Gastroesophageal sphincter (tissue), 4 donors: ENCODE data around the gene UQCRFS1. TPM values are rescaled to one million over a fixed set of nuclear protein-coding genes. Genes with fewer than 3 reads are reported as not detected.

Experiments
- ATAC-seq: fragments of 150-250 bp; one replicate; pipeline ENCODE4 v1.9.1; 2016; ENCODE audit warnings: mild to moderate bottlenecking, moderate library complexity
- H3K27ac ChIP-seq, 4 donors: fragments of 200-600 bp; sonication (generic) in 3 of 4; 1 replicate in 3 of 4; 2 replicates in 1 of 4; pipeline ENCODE4 v1.5.1; 2016 to 2019
- H3K27me3 ChIP-seq: fragments of 200-600 bp; sonication (generic); one replicate; pipeline ENCODE4 v1.5.1; 2019
- H3K36me3 ChIP-seq, 2 donors: fragments of 200-600 bp; sonication (generic); one replicate each; pipeline ENCODE4 v1.5.1; 2019; ENCODE audit warnings: control low read depth in 1 of 2
- H3K4me1 ChIP-seq, 3 donors: fragments of 200-600 bp; sonication (generic); 1 replicate in 2 of 3; 2 replicates in 1 of 3; pipeline ENCODE4 v1.5.1; 2016 to 2019; ENCODE audit warnings: control low read depth in 2 of 3
- H3K4me3 ChIP-seq, 2 donors: fragments of 200-600 bp; sonication (generic); one replicate each; pipeline ENCODE4 v1.5.1; 2019; ENCODE audit warnings: mild to moderate bottlenecking in 1 of 2, moderate library complexity in 1 of 2
- H3K9me3 ChIP-seq, 3 donors: fragments of 200-600 bp; sonication (generic); one replicate each; pipeline ENCODE4 v1.5.1; 2017 to 2019; ENCODE audit warnings: control low read depth in 2 of 3
- CTCF ChIP-seq, 4 experiments: fragments of 200-600 bp in 2 of 4; fragments of 450-650 bp in 2 of 4; sonication (generic) in 1 of 4; IDR thresholded peaks; one replicate each; pipeline ENCODE4 v1.5.1; 2017 to 2019; ENCODE audit warnings: antibody characterized with exemption in 4 of 4, mild to moderate bottlenecking in 2 of 4, moderate library complexity in 2 of 4
- EP300 ChIP-seq: sonication (generic); formaldehyde crosslinking; IDR thresholded peaks from one replicate; pipeline ENCODE4 v1.6.1; 2017; ENCODE audit warnings: antibody characterized with exemption, mild to moderate bottlenecking
- POLR2A ChIP-seq, 2 donors: fragments of 450-650 bp; IDR thresholded peaks; one replicate each; pipeline ENCODE4 v1.6.1; 2017; ENCODE audit warnings: antibody characterized with exemption in 2 of 2, mild to moderate bottlenecking in 2 of 2, moderate library complexity in 1 of 2
- POLR2AphosphoS5 ChIP-seq: sonication (generic); formaldehyde crosslinking; IDR thresholded peaks from one replicate; pipeline ENCODE4 v1.6.1; 2017; ENCODE audit warnings: antibody characterized with exemption
- WGBS, 2 donors: methylation state at CpG; one replicate each; pipeline ENCODE4 v1.1.5; 2018; ENCODE audit warnings: low coverage in 1 of 2; 5-methylcytosine and 5-hydroxymethylcytosine counted together
- total RNA-seq, 4 donors: library from RNA; depleted of rRNA; stranded (reverse); fragments of >200 nt; gene quantifications; one replicate each; pipeline ENCODE4 v1.1.0, GENCODE V29; 2016

UQCRFS1 gene
- total RNA-seq, 4 donors from 2014 or later = 34.7 to 40.6 (median 37.7) TPM

GRCh38 chr19:29191005-29191404 lies 21.9 kb downstream of the UQCRFS1 start:
- Histone ChIP-seq H3K27me3 (peaks cover 3% of the 10 kb centered on the region), H3K36me3 (no peaks in the 10 kb centered on the region), H3K4me1 (no peaks in the 10 kb centered on the region), H3K4me3 (no peak overlapping the region), H3K27ac (no peak overlapping the region), H3K9me3 (no peaks in the 10 kb centered on the region)
- WGBS, 2 donors = 82 to 100% methylated on average over 1 to 4 of the region's 8 CpGs
- TF ChIP-seq POLR2A (IDR thresholded peaks at IDR 0.05) = no peak
- TF ChIP-seq POLR2AphosphoS5 = no peak
- TF ChIP-seq CTCF (IDR thresholded peaks at IDR 0.05) = no peak
- no peak for TF ChIP-seq EP300
- no peak for ATAC-seq

- ATAC-seq = peak; percentile 65
- Histone ChIP-seq H3K9me3 (no peaks in the 10 kb centered on the region), H3K27me3 (peaks cover 8% of the 10 kb centered on the region), H3K27ac (no peak overlapping the region), H3K36me3 (no peaks in the 10 kb centered on the region), H3K4me3 (no peak overlapping the region), H3K4me1 (no peaks in the 10 kb centered on the region)
- TF ChIP-seq POLR2AphosphoS5 (peak; percentile 23), EP300 (no peak), CTCF (IDR thresholded peaks at IDR 0.05) (no peak)
- WGBS, 2 donors = 57 to 67% methylated on average over 5 of the region's 6 CpGs
These were observed 24.0 kb downstream of the UQCRFS1 start for GRCh38 chr19:29189033-29189360.

- WGBS, 2 donors = 27 to 61% methylated on average over 5 to 7 of the region's 10 CpGs
- H3K4me3 ChIP-seq = no peak overlapping the region
- TF ChIP-seq POLR2AphosphoS5 = no peak
- no peak for TF ChIP-seq EP300
- TF ChIP-seq CTCF (IDR thresholded peaks at IDR 0.05) = no peak
- no peak for TF ChIP-seq POLR2A (IDR thresholded peaks at IDR 0.05)
- H3K36me3 ChIP-seq = no peaks in the 10 kb centered on the region
- no peak for ATAC-seq
- no peaks in the 10 kb centered on the region for H3K4me1 ChIP-seq
- no peak overlapping the region for H3K27ac ChIP-seq
- H3K27me3 ChIP-seq = peaks cover 11% of the 10 kb centered on the region
- no peaks in the 10 kb centered on the region for H3K9me3 ChIP-seq
These were observed 24.5 kb downstream of the UQCRFS1 start for GRCh38 chr19:29188289-29189032.

GRCh38 chr19:29187676-29188075 lies 25.3 kb downstream of the UQCRFS1 start:
- no peaks in the 10 kb centered on the region for H3K36me3 ChIP-seq
- TF ChIP-seq CTCF (IDR thresholded peaks at IDR 0.05) (no peak), EP300 (no peak), POLR2A (IDR thresholded peaks at IDR 0.05) (no peak), POLR2AphosphoS5 (no peak)
- peaks cover 11% of the 10 kb centered on the region for H3K27me3 ChIP-seq
- no peak overlapping the region for H3K27ac ChIP-seq
- 60 to 62% methylated on average over 2 to 5 of the region's 6 CpGs for WGBS, 2 donors
- H3K4me1 ChIP-seq = no peaks in the 10 kb centered on the region
- no peak for ATAC-seq
- H3K4me3 ChIP-seq = no peak overlapping the region
- no peaks in the 10 kb centered on the region for H3K9me3 ChIP-seq

- no peaks in the 10 kb centered on the region for H3K36me3 ChIP-seq
- TF ChIP-seq POLR2A (IDR thresholded peaks at IDR 0.05) (no peak), POLR2AphosphoS5 (no peak), EP300 (no peak), CTCF (IDR thresholded peaks at IDR 0.05) (no peak)
- no peaks in the 10 kb centered on the region for H3K9me3 ChIP-seq
- H3K27me3 ChIP-seq = peaks cover 11% of the 10 kb centered on the region
- H3K27ac ChIP-seq = no peak overlapping the region
- no peak for ATAC-seq
- H3K4me1 ChIP-seq = no peaks in the 10 kb centered on the region
- 53 to 71% methylated on average over 2 of the region's 6 CpGs for WGBS, 2 donors
- H3K4me3 ChIP-seq = no peak overlapping the region
These were observed 27.5 kb downstream of the UQCRFS1 start for GRCh38 chr19:29185427-29185826.
